GM23248 (cell line): ENCODE results near the gene NT5DC3.

ENCODE experiments used
- EZH2 ChIP-seq: fragments of 200-600 bp; sonication (generic); IDR thresholded peaks from 2 replicates; pipeline ENCODE4 v1.6.1; 2018; ENCODE audit warnings: antibody characterized with exemption, mild to moderate bottlenecking; ENCODE audit not compliant: insufficient read depth, poor library complexity, severe bottlenecking
- EZH2phosphoT487 ChIP-seq: fragments of 200-600 bp; sonication (generic); IDR thresholded peaks from 2 replicates; pipeline ENCODE4 v1.6.1; 2018; ENCODE audit warnings: antibody characterized with exemption, moderate library complexity, mild to moderate bottlenecking, low read depth; ENCODE audit not compliant: insufficient read depth

GRCh38 chr12:103731539-103731938, 109.5 kb downstream of the NT5DC3 start:
- TF ChIP-seq EZH2phosphoT487, result no peak
- no peak for TF ChIP-seq EZH2
